ENCODE data around the gene TRIP11. TPM values are rescaled to one million over a fixed set of nuclear protein-coding genes. Genes with fewer than 3 reads are reported as not detected.

The TRIP11 gene
- polyA plus RNA-seq, 1 experiment, result 35.5 TPM

DNA sequence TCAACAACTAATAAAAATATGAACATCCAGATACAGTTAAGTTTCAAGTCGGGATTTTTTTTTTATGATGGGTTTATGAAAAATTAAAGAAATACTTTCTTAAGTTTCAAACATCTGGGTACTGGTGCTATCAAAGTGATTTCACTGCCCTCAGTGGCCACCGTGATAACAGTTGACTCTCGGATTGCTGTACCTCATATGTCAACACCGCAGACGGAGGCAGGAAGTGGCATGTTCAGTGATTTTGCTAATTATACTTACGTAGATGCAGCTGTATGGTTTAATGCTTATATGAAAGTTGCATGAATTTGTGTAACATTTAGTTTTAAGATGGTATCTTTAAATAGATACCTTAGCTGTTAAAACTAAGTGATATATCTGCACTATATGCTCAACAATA lies 71.6 kb downstream of the TRIP11 start:
- no peak overlapping the region for H3K4me3 ChIP-seq (ENCODE audit: low read depth, low read length)
- H3K9me3 ChIP-seq (ENCODE audit: control insufficient read depth, insufficient read depth, low read length), result no peaks in the 10 kb centered on the region
- ChIA-PET POLR2A (no interaction called here), CTCF (no interaction called here)
- H3K27ac ChIP-seq (ENCODE audit: low read depth, low read length), result no peak overlapping the region
- H3K27me3 ChIP-seq (ENCODE audit: control insufficient read depth, insufficient read depth, low read length), result no peaks in the 10 kb centered on the region
- TF ChIP-seq, protein P1, sequence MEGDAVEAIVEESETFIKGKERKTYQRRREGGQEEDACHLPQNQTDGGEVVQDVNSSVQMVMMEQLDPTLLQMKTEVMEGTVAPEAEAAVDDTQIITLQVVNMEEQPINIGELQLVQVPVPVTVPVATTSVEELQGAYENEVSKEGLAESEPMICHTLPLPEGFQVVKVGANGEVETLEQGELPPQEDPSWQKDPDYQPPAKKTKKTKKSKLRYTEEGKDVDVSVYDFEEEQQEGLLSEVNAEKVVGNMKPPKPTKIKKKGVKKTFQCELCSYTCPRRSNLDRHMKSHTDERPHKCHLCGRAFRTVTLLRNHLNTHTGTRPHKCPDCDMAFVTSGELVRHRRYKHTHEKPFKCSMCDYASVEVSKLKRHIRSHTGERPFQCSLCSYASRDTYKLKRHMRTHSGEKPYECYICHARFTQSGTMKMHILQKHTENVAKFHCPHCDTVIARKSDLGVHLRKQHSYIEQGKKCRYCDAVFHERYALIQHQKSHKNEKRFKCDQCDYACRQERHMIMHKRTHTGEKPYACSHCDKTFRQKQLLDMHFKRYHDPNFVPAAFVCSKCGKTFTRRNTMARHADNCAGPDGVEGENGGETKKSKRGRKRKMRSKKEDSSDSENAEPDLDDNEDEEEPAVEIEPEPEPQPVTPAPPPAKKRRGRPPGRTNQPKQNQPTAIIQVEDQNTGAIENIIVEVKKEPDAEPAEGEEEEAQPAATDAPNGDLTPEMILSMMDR (IDR thresholded peaks at IDR 0.05; ENCODE audit: low read depth, low read length), result no peak
- DNase-seq (ENCODE audit: low read depth, low spot score), result no peak

DNA sequence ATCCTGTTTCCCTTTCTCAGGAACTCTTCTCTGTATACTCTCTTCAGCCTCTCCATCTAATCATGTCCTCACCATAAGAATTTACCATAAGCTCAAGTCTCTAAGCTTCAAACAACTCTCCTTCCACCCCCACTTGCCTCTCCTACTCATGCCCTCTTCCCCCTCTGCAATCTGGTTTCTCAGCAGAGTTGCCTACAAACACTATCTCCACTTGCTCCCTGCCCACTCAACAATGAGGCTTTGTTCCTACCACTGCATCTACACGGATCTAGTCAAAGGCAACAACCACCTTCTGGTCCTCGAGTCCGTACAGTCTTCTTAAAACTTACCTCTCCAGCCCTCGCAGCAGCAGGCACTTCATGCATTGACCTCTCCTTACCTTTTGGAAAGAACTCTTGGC lies 75.1 kb downstream of the TRIP11 start:
- TF ChIP-seq, protein P1 (IDR thresholded peaks at IDR 0.05; ENCODE audit: low read depth, low read length), result no peak
- ChIA-PET CTCF (interaction anchor here (1.8 kb wide), 1 partner anchor 32 kb away, joined by 9 read pairs; no protein-coding TSS in a partner anchor), POLR2A (no interaction called here)

DNA sequence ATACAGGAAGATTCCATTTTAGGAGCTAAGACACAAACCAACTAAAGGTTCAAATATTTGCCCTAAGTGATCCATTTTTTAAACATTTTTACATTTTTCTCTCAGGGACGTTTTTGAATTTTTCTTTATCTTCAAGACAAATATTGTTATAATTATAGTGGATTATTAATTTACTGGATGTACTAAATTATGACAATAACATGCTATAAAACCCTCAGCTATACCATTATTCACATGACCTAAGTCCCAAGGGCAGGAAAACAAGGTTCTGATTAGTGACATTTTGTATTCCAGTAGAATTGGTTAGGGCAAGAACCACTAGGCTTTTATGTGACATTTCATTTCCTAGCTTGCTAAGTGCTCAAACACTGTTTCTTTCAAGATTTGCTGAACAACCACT lies 75.8 kb downstream of the TRIP11 start:
- CTCF ChIA-PET, result interaction anchor here (1.0 kb wide), 1 partner anchor 33 kb away, joined by 4 read pairs; no protein-coding TSS in a partner anchor

More for the DNA sequence above, 75.1 kb downstream of the TRIP11 start:
- Histone ChIP-seq H3K9me3 (ENCODE audit: control insufficient read depth, insufficient read depth, low read length) (no peaks in the 10 kb centered on the region), H3K4me3 (ENCODE audit: low read depth, low read length) (no peak overlapping the region), H3K27ac (ENCODE audit: low read depth, low read length) (no peak overlapping the region), H3K27me3 (ENCODE audit: control insufficient read depth, insufficient read depth, low read length) (no peaks in the 10 kb centered on the region)
- DNase-seq (ENCODE audit: low read depth, low spot score), result no peak

DNA sequence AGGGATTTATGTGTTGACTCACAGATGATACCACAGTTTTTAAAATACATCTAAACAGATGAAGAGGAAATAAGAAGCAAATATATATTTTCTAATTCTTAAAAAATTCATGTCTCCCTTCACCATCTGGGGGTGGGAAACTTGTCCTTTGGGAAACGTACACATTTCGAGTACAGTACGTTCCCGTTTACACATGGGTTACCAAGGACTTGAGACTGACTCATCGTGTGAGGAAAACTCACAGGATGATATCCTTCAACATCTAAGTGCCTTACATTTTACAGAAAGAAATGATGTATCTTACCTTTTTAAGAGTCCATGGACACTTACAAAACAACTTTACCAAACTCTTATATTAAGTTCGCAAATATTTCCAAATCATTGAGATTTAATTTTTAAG lies 76.4 kb downstream of the TRIP11 start:
- no peaks in the 10 kb centered on the region for H3K9me3 ChIP-seq (ENCODE audit: control insufficient read depth, insufficient read depth, low read length)
- no peaks in the 10 kb centered on the region for H3K27me3 ChIP-seq (ENCODE audit: control insufficient read depth, insufficient read depth, low read length)
- no peak for DNase-seq (ENCODE audit: low read depth, low spot score)
- TF ChIP-seq, protein P1 (IDR thresholded peaks at IDR 0.05; ENCODE audit: low read depth, low read length), result no peak
- CTCF ChIA-PET, result interaction anchor here (1.0 kb wide), 1 partner anchor 33 kb away, joined by 4 read pairs; no protein-coding TSS in a partner anchor
- POLR2A ChIA-PET, result no interaction called here
- H3K4me3 ChIP-seq (ENCODE audit: low read depth, low read length), result no peak overlapping the region
- H3K27ac ChIP-seq (ENCODE audit: low read depth, low read length), result no peak overlapping the region

More for the DNA sequence above, 75.8 kb downstream of the TRIP11 start:
- Histone ChIP-seq H3K27me3 (ENCODE audit: control insufficient read depth, insufficient read depth, low read length) (no peaks in the 10 kb centered on the region), H3K9me3 (ENCODE audit: control insufficient read depth, insufficient read depth, low read length) (no peaks in the 10 kb centered on the region), H3K27ac (ENCODE audit: low read depth, low read length) (no peak overlapping the region), H3K4me3 (ENCODE audit: low read depth, low read length) (no peak overlapping the region)
- DNase-seq (ENCODE audit: low read depth, low spot score), result no peak
- POLR2A ChIA-PET, result no interaction called here
- TF ChIP-seq, protein P1 (IDR thresholded peaks at IDR 0.05; ENCODE audit: low read depth, low read length), result no peak

DNA sequence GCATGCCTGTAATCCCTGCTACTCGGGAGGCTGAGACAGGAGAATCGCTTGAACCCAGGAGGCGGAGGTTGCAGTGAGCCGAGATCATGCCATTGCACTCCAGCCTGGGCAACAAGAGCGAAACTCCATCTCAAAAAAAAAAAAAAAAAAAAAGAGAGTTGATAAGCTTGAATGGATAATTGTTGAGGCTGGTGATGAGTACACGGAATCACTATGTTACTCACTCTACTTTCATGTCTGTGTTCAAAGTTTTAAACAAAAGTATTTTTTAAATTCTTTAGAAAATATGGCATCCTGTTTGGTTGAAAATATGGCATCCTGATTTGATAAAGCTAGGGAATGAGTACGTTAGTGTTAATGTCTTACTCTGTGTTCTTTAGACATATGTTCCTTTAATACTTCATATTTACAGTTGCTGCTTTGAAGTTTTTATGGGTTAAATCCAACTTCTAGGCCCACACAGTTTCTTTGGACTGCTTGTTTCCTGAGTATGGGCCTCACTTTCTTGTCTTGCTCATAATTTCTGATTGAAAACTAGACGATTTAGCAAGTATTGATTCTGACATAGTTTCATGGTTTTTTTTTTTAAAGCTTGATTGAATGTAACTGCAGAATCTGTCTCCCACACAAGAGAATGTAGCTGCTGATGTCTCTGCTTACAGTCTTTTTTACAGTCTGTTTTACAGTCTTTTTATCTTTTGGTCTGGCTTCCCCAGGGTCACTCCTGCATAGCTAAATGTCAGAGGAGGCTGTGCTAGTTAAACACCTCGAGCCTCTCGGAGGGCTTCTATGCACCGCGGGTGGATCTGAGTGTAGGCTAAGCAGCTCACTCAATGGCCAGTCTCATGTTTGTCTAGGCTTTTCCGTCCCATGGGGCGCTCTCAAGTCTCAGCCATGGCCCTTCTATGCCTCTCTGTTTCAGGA lies 78.3 kb downstream of the TRIP11 start:
- TF ChIP-seq, protein P1 (IDR thresholded peaks at IDR 0.05; ENCODE audit: low read depth, low read length), result no peak
- no peaks in the 10 kb centered on the region for H3K9me3 ChIP-seq (ENCODE audit: control insufficient read depth, insufficient read depth, low read length)
- POLR2A ChIA-PET, result interaction anchor here (0.7 to 1.4 kb wide), 3 partner anchors 14 to 25 kb away, joined by 7 to 11 read pairs (median 10); partner anchors contain the start of gene FBLN5
- no peak for DNase-seq (ENCODE audit: low read depth, low spot score)
- H3K27me3 ChIP-seq (ENCODE audit: control insufficient read depth, insufficient read depth, low read length), result peaks cover 3% of the 10 kb centered on the region
- no peak overlapping the region for H3K4me3 ChIP-seq (ENCODE audit: low read depth, low read length)
- CTCF ChIA-PET, result interaction anchor here (0.6 to 1.6 kb wide), 3 partner anchors 10 to 1178 kb away, joined by 3 to 10 read pairs (median 4); no protein-coding TSS in a partner anchor
- H3K27ac ChIP-seq (ENCODE audit: low read depth, low read length), result no peak overlapping the region
